Thymus (tissue), 11 donors: ENCODE data around the gene MAP3K15. TPM values are rescaled to one million over a fixed set of nuclear protein-coding genes. Genes with fewer than 3 reads are reported as not detected.

Source experiments
- DNase-seq, 9 donors: peaks; one replicate each; pipeline ENCODE4 v3.0.0-alpha.2; 2013; ENCODE audit warnings: low spot score in 9 of 9, low read depth in 6 of 9, missing footprints in 1 of 9
- H3K27ac ChIP-seq, 2 donors: one replicate each; pipeline ENCODE4 v1.5.1; 2013; ENCODE audit warnings: control low read depth in 1 of 2, low read depth in 1 of 2, low read length in 1 of 2, mild to moderate bottlenecking in 1 of 2, moderate library complexity in 1 of 2
- H3K27me3 ChIP-seq, 2 donors: one replicate each; pipeline ENCODE4 v1.5.1; 2013; ENCODE audit warnings: low read length in 1 of 2; ENCODE audit not compliant: control insufficient read depth in 2 of 2, insufficient read depth in 1 of 2
- H3K36me3 ChIP-seq, 2 donors: one replicate each; pipeline ENCODE4 v1.5.1; 2013; ENCODE audit warnings: low read length in 1 of 2, mild to moderate bottlenecking in 1 of 2, moderate library complexity in 1 of 2; ENCODE audit not compliant: control insufficient read depth in 2 of 2, insufficient read depth in 2 of 2
- H3K4me1 ChIP-seq, 2 donors: one replicate each; pipeline ENCODE4 v1.5.1; 2013; ENCODE audit warnings: low read length in 2 of 2; ENCODE audit not compliant: control insufficient read depth in 2 of 2, insufficient read depth in 2 of 2
- H3K4me3 ChIP-seq, 2 donors: one replicate each; pipeline ENCODE4 v1.5.1; 2013; ENCODE audit warnings: low read length in 2 of 2, control low read depth in 1 of 2, mild to moderate bottlenecking in 1 of 2
- H3K9me3 ChIP-seq, 2 donors: one replicate each; pipeline ENCODE4 v1.5.1; 2013; ENCODE audit warnings: low read length in 1 of 2, mild to moderate bottlenecking in 1 of 2; ENCODE audit not compliant: control insufficient read depth in 2 of 2, insufficient read depth in 1 of 2
- WGBS: extraction: QIAGEN DNeasy Blood & Tissue Kit; methylation state at CpG from one replicate; pipeline ENCODE4 v1.1.7; 2013; 5-methylcytosine and 5-hydroxymethylcytosine counted together
- polyA plus RNA-seq: library from polyadenylated mRNA; stranded (reverse); fragments of 200-250 nt; gene quantifications from one replicate; pipeline ENCODE4 v1.2.3, GENCODE V29; 2013
- total RNA-seq: library from RNA; stranded (reverse); fragments of 120-200 nt; gene quantifications from one replicate; pipeline ENCODE4 v1.2.4, GENCODE V29; 2013
- donor health status: healthy.

The MAP3K15 gene
- total and polyA plus RNA-seq, 2 donors, result 0.14 to 0.52 TPM

GRCh38 chrX:19350941-19351384 is 164.3 kb downstream of the MAP3K15 start:
- no peak overlapping the region for H3K27ac ChIP-seq
- peaks cover 24 to 35% of the 10 kb centered on the region in 2 donors for H3K36me3 ChIP-seq
- H3K4me3 ChIP-seq, result no peak overlapping the region
- no peak for DNase-seq
- WGBS, result 69% methylated on average over 8 of the region's 8 CpGs
- no peaks in the 10 kb centered on the region for H3K27me3 ChIP-seq
- H3K4me1 ChIP-seq, result no peaks in the 10 kb centered on the region
- H3K9me3 ChIP-seq, result no peaks in the 10 kb centered on the region

DNA sequence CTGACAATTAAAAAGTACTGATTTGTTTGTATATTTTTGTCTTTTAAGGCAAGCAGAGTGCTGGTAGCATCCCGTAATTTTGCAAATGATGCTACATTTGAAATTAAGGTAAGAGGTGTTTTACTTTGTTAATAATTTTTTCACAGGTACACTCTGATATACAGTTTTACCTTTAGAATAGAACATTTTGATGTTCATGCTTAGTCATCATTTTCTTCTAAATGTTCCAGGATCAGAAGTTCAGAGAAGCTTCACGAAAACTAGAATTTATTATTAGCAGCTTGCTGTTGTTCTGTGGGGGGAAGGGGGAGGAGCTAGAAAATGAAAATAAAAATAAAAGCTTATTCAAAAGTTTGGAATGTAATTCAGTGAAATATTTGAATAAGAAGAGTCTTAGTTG is 166.0 kb downstream of the MAP3K15 start:
- 98% methylated on average over 2 of the region's 2 CpGs for WGBS
- H3K36me3 ChIP-seq, result peaks cover 13 to 23% of the 10 kb centered on the region in 2 donors

DNA sequence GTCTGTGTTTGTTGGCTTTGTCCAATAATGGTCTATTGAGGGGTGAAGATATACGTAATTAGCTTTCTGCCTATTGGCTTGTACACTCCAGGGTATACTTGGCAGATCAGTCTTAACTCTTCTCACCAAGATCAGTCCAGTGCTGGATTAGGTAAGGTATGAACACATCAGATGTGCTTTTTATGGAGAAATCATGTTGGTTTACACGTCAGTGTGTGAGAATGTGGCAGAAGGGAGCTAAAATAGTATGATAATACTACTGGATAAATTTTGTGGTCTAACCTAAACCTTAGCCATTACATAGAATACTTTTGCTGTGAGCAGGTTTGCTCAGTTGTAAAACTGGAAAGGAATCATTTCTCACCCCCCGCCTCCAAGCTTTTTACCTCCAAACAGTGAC is 167.4 kb downstream of the MAP3K15 start:
- H3K36me3 ChIP-seq, result peaks cover 13 to 16% of the 10 kb centered on the region in 2 donors
- no peaks in the 10 kb centered on the region for H3K27me3 ChIP-seq
- no peak overlapping the region for H3K27ac ChIP-seq
- DNase-seq, result no peak
- no peak overlapping the region for H3K4me3 ChIP-seq
- H3K4me1 ChIP-seq, result peaks cover 4 to 12% of the 10 kb centered on the region in 2 donors
- no peaks in the 10 kb centered on the region for H3K9me3 ChIP-seq
- 97% methylated on average over 3 of the region's 3 CpGs for WGBS

More for the DNA sequence above, 166.0 kb downstream of the MAP3K15 start:
- Histone ChIP-seq H3K4me3 (no peak overlapping the region), H3K9me3 (no peaks in the 10 kb centered on the region), H3K27ac (no peak overlapping the region), H3K27me3 (no peaks in the 10 kb centered on the region), H3K4me1 (peaks cover 4 to 8% of the 10 kb centered on the region in 2 donors)
- no peak for DNase-seq

DNA sequence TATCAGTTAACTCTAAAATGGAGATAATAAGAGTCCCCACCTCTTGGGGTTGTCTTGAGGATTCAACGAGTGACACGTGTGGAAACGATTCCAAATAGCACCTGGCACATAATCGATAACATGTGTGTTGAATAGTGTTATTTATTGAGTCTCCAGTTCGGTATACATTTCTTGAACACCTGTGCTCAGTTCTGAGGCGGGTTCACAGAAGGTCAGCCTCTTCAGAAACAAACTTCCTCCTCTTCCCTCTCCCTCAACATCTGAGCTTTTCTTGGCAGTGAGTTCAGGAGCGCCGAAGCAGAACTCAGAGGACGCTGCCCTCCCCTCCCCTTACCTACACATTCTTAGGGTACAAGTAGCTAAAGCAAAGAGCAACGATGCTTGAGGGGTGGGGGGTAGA is 170.6 kb downstream of the MAP3K15 start:
- H3K4me1 ChIP-seq, result peaks cover 4 to 14% of the 10 kb centered on the region in 2 donors
- H3K27me3 ChIP-seq, result no peaks in the 10 kb centered on the region
- no peaks in the 10 kb centered on the region for H3K9me3 ChIP-seq
- peak overlapping the region; percentile 69 to 74 for H3K4me3 ChIP-seq
- no peaks in the 10 kb centered on the region for H3K36me3 ChIP-seq
- WGBS, result 3% methylated on average over 10 of the region's 10 CpGs
- DNase-seq, result peak in 1 of 9 donors; percentile 12
- H3K27ac ChIP-seq, result no peak overlapping the region

- no peaks in the 10 kb centered on the region for H3K36me3 ChIP-seq
- H3K27ac ChIP-seq, result peak within 1 kb of the TSS; percentile 64 to 87
- WGBS, result under 1% methylated on average over 81 of the region's 81 CpGs
- H3K4me3 ChIP-seq, result peak within 1 kb of the TSS; percentile 69 to 74
- no peaks in the 10 kb centered on the region for H3K9me3 ChIP-seq
- peak; percentile 65 to 96 (median 88) for DNase-seq
- H3K4me1 ChIP-seq, result peaks cover 4 to 14% of the 10 kb centered on the region in 2 donors
- no peaks in the 10 kb centered on the region for H3K27me3 ChIP-seq
Measured at GRCh38 chrX:19343535-19344408, 171.5 kb downstream of the MAP3K15 start, which contains the start of gene PDHA1. PDHA1 (plus strand) TSS chrX:19343927; CDS start chrX:19344038, 111 bp downstream.

DNA sequence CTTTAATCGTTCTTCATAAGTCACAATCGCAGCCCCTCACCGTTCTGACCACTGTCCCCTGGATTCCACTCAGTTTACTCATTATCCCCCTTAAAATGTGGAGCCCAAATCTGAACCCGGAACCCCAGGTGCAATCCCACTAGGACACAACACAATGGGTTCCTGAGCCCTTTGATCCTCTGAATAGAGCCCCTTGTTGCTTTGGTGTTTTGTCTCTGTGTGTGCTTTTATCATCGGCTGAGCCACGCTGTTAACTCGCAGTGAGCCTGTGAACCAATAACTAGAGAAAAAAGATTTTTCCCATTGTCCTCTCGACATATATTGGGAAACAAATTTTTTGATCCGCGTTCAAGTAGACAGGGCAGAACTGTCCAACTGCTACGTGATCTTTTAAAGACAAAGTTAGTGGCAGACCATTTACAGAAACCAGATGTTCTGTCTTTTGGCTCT is 172.2 kb downstream of the MAP3K15 start:
- no peaks in the 10 kb centered on the region for H3K9me3 ChIP-seq
- WGBS, result 53% methylated on average over 11 of the region's 11 CpGs
- DNase-seq, result peak in 1 of 9 donors; percentile 22

DNA sequence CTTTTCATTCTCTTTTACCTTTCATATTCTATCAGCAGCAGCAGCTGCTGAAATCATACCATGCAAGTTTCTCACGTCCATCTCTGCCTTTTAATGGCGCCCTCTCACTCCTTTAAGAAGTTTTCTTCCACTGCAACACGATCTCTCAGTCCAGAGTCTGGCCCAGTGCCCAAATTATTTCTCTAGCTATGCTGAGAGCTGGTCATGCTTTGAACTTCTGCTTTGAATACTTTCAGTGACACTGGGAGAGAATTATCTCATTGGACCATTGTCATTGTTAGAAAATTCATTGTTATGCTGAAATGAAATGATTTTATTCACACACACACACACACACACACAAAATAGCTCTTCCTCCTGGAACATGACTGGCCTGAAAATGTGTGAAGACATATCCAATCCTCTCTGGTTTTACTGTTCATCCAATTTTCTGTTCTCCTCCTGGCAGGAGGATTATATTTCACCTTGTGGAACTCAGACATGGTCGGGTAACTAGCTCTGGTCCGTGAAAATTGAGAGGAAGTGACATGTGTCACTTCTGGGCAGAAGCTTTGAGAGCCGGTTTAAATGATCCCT is 172.9 kb downstream of the MAP3K15 start:
- no peaks in the 10 kb centered on the region for H3K36me3 ChIP-seq
- H3K4me3 ChIP-seq, result no peak overlapping the region
- H3K27me3 ChIP-seq, result no peaks in the 10 kb centered on the region
- H3K4me1 ChIP-seq, result peaks cover 4 to 14% of the 10 kb centered on the region in 2 donors
- 88% methylated on average over 6 of the region's 6 CpGs for WGBS
- H3K9me3 ChIP-seq, result no peaks in the 10 kb centered on the region
- H3K27ac ChIP-seq, result peak overlapping the region in 1 of 2 donors; percentile 70
- DNase-seq, result peak in 1 of 9 donors; percentile 15

More for the DNA sequence above, 172.2 kb downstream of the MAP3K15 start:
- Histone ChIP-seq H3K36me3 (no peaks in the 10 kb centered on the region), H3K4me3 (peak overlapping the region; percentile 31 to 40), H3K27ac (peak overlapping the region; percentile 64 to 73), H3K27me3 (no peaks in the 10 kb centered on the region), H3K4me1 (peaks cover 4 to 14% of the 10 kb centered on the region in 2 donors)

DNA sequence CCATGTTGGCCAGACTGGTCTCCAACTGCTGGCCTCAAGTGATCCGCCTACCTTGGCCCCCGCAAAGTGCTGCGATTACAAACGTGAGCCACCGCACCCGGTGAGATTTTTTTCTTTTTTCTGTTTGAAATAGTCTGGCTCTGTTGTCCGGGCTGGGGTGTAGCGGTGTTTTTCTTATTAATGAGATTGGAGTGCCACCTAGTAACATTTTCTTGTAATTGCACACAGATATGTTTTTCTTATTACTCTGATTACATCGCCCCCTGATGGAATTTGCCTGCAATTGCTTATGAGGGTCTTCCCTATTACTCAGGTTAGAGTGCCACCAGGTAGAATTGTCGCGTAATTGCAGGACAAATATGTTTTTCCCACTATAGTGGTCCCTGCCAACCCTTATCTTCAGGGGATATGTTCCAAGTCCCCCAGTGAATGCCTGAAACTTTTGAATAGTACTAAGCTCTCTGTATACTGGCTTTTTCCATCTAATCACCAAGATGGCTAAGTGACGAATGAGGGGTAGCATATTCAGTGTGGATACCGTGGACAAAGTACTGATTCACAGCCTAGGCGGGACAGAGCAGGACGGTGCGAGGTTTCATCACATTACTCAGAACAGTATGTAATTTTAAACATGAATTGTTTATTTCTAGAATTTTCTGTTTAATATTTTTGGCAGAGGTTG is 180.2 kb downstream of the MAP3K15 start:
- peak in 2 of 9 donors; percentile 7 to 28 for DNase-seq
- 78% methylated on average over 16 of the region's 16 CpGs for whole genome bisulfite sequencing
- Histone ChIP-seq H3K9me3 (peaks cover 0 to 12% of the 10 kb centered on the region in 2 donors), H3K36me3 (no peaks in the 10 kb centered on the region), H3K27ac (no peak overlapping the region), H3K4me3 (no peak overlapping the region), H3K27me3 (no peaks in the 10 kb centered on the region), H3K4me1 (no peaks in the 10 kb centered on the region)
